HEK293 (cell line): ENCODE results near the gene SF3A1.

Experiments used
- BCL6B ChIP-seq: fragments of 450-650 bp; formaldehyde crosslinking; IDR thresholded peaks from 2 replicates; pipeline ENCODE4 v1.5.1; 2017; ENCODE audit warnings: missing biosample characterization, missing genetic modification characterization
- GFI1B ChIP-seq: fragments of 450-650 bp; formaldehyde crosslinking; IDR thresholded peaks from 2 replicates; pipeline ENCODE4 v1.5.1; 2016; ENCODE audit warnings: missing biosample characterization, missing genetic modification characterization
- GLI2 ChIP-seq: fragments of 450-650 bp; formaldehyde crosslinking; IDR thresholded peaks from 2 replicates; pipeline ENCODE4; 2017; ENCODE audit warnings: missing biosample characterization, missing genetic modification characterization, low read depth, borderline replicate concordance
- PRDM2 ChIP-seq: fragments of 450-650 bp; formaldehyde crosslinking; IDR thresholded peaks from 2 replicates; pipeline ENCODE4 v1.5.1; 2016; ENCODE audit warnings: missing biosample characterization, missing genetic modification characterization, borderline replicate concordance
- TRIM28 ChIP-seq: IDR thresholded peaks from 2 replicates; pipeline ENCODE4 v1.6.1; 2011; ENCODE audit warnings: low read length, control low read depth, borderline replicate concordance
- YY1 ChIP-seq: fragments of 450-650 bp; formaldehyde crosslinking; IDR thresholded peaks from 2 replicates; pipeline ENCODE4 v1.5.1; 2018; ENCODE audit warnings: missing biosample characterization, missing genetic modification characterization
- YY2 ChIP-seq: fragments of 450-650 bp; formaldehyde crosslinking; IDR thresholded peaks from 2 replicates; pipeline ENCODE4 v1.5.1; 2016; ENCODE audit warnings: missing biosample characterization, missing genetic modification characterization
- ZBTB49 ChIP-seq: fragments of 450-650 bp; formaldehyde crosslinking; IDR thresholded peaks from 2 replicates; pipeline ENCODE4 v1.5.1; 2016; ENCODE audit warnings: missing biosample characterization, missing genetic modification characterization, low read depth
- ZFP69B ChIP-seq: fragments of 450-650 bp; formaldehyde crosslinking; IDR thresholded peaks from 2 replicates; pipeline ENCODE4 v1.5.1; 2016; ENCODE audit warnings: missing biosample characterization, missing genetic modification characterization
- ZNF10 ChIP-seq: fragments of 450-650 bp; formaldehyde crosslinking; IDR thresholded peaks from 2 replicates; pipeline ENCODE4 v1.5.1; 2017; ENCODE audit warnings: missing biosample characterization, missing genetic modification characterization
- ZNF132 ChIP-seq: fragments of 450-650 bp; formaldehyde crosslinking; IDR thresholded peaks from 2 replicates; pipeline ENCODE4 v1.5.1; 2017; ENCODE audit warnings: missing biosample characterization, missing genetic modification characterization, borderline replicate concordance
- ZNF140 ChIP-seq: fragments of 450-650 bp; formaldehyde crosslinking; IDR thresholded peaks from 2 replicates; pipeline ENCODE4 v1.5.1; 2016; ENCODE audit warnings: missing biosample characterization, missing genetic modification characterization
- ZNF169 ChIP-seq: fragments of 450-650 bp; formaldehyde crosslinking; IDR thresholded peaks from 2 replicates; pipeline ENCODE4 v1.5.1; 2016; ENCODE audit warnings: missing biosample characterization, missing genetic modification characterization
- ZNF18 ChIP-seq: fragments of 450-650 bp; formaldehyde crosslinking; IDR thresholded peaks from 2 replicates; pipeline ENCODE4 v1.5.1; 2016; ENCODE audit warnings: missing biosample characterization, missing genetic modification characterization
- ZNF19 ChIP-seq: fragments of 450-650 bp; formaldehyde crosslinking; IDR thresholded peaks from 2 replicates; pipeline ENCODE4; 2016; ENCODE audit warnings: missing biosample characterization, missing genetic modification characterization, low read depth
- ZNF2 ChIP-seq: fragments of 450-650 bp; formaldehyde crosslinking; IDR thresholded peaks from 2 replicates; pipeline ENCODE4 v1.5.1; 2016; ENCODE audit warnings: missing biosample characterization, missing genetic modification characterization
- ZNF211 ChIP-seq: fragments of 450-650 bp; formaldehyde crosslinking; IDR thresholded peaks from 2 replicates; pipeline ENCODE4 v1.5.1; 2016; ENCODE audit warnings: low read depth, missing biosample characterization, missing genetic modification characterization
- ZNF239 ChIP-seq: fragments of 450-650 bp; formaldehyde crosslinking; IDR thresholded peaks from 2 replicates; pipeline ENCODE4 v1.5.1; 2016; ENCODE audit warnings: missing biosample characterization, missing genetic modification characterization
- ZNF248 ChIP-seq: fragments of 450-650 bp; formaldehyde crosslinking; IDR thresholded peaks from 2 replicates; pipeline ENCODE4 v1.5.1; 2017; ENCODE audit warnings: missing biosample characterization, missing genetic modification characterization
- ZNF266 ChIP-seq: fragments of 450-650 bp; formaldehyde crosslinking; IDR thresholded peaks from 2 replicates; pipeline ENCODE4 v1.5.1; 2016; ENCODE audit warnings: missing biosample characterization, missing genetic modification characterization, low read depth
- ZNF423 ChIP-seq: fragments of 450-650 bp; formaldehyde crosslinking; IDR thresholded peaks from 2 replicates; pipeline ENCODE4 v1.5.1; 2016; ENCODE audit warnings: missing biosample characterization, missing genetic modification characterization
- ZNF521 ChIP-seq: fragments of 450-650 bp; formaldehyde crosslinking; IDR thresholded peaks from 2 replicates; pipeline ENCODE4 v1.5.1; 2017; ENCODE audit warnings: missing biosample characterization, mild to moderate bottlenecking, missing genetic modification characterization
- ZNF544 ChIP-seq: fragments of 450-650 bp; formaldehyde crosslinking; IDR thresholded peaks from 2 replicates; pipeline ENCODE4 v1.5.0; 2017; ENCODE audit warnings: missing biosample characterization, missing genetic modification characterization
- ZNF561 ChIP-seq: fragments of 450-650 bp; IDR thresholded peaks from 2 replicates; pipeline ENCODE4 v1.5.1; 2018; ENCODE audit warnings: missing biosample characterization, missing genetic modification characterization, borderline replicate concordance
- ZNF670 ChIP-seq: fragments of 450-650 bp; formaldehyde crosslinking; IDR thresholded peaks from 2 replicates; pipeline ENCODE4 v1.5.1; 2016; ENCODE audit warnings: missing biosample characterization, missing genetic modification characterization, low read depth
- ZNF785 ChIP-seq: fragments of 450-650 bp; formaldehyde crosslinking; IDR thresholded peaks from 2 replicates; pipeline ENCODE4 v1.5.1; 2016; ENCODE audit warnings: missing biosample characterization, missing genetic modification characterization
- ZNF843 ChIP-seq: fragments of 450-650 bp; formaldehyde crosslinking; IDR thresholded peaks from 2 replicates; pipeline ENCODE4 v1.5.1; 2016; ENCODE audit warnings: missing biosample characterization, missing genetic modification characterization
- TF ChIP-seq, protein P1 (sequence below): fragments of 450-650 bp; formaldehyde crosslinking; IDR thresholded peaks from 2 replicates; pipeline ENCODE4 v1.5.1; 2016; ENCODE audit warnings: missing biosample characterization, missing genetic modification characterization

SF3A1 gene

GRCh38 chr22:30396871-30397655, 40.4 kb upstream of the SF3A1 start, which contains the start of gene SEC14L2 (continued):
- TF ChIP-seq PRDM2 (tag by site-specific recombination) (no peak), ZNF544 (tag by site-specific recombination) (no peak), ZFP69B (tag by site-specific recombination) (no peak), YY2 (tag by site-specific recombination) (no peak), ZNF670 (tag by site-specific recombination) (no peak), ZNF2 (tag by site-specific recombination) (no peak), BCL6B (no peak), ZNF169 (tag by site-specific recombination) (no peak), YY1 (no peak), ZNF18 (tag by site-specific recombination) (no peak), GLI2 (tag by site-specific recombination) (no peak), ZNF19 (tag by site-specific recombination) (no peak), TRIM28 (no peak), ZNF266 (tag by site-specific recombination) (no peak), ZNF140 (tag by site-specific recombination) (no peak), ZNF10 (tag by site-specific recombination) (no peak), ZNF521 (tag by site-specific recombination) (no peak), ZNF132 (tag by site-specific recombination) (no peak), ZNF248 (tag by site-specific recombination) (no peak), ZNF561 (tag by site-specific recombination) (no peak), ZBTB49 (no peak), ZNF843 (no peak), ZNF239 (no peak), ZNF423 (tag by site-specific recombination) (no peak), ZNF785 (tag by site-specific recombination) (no peak), GFI1B (tag by site-specific recombination) (no peak), ZNF211 (tag by site-specific recombination) (no peak)
- TF ChIP-seq, protein P1, sequence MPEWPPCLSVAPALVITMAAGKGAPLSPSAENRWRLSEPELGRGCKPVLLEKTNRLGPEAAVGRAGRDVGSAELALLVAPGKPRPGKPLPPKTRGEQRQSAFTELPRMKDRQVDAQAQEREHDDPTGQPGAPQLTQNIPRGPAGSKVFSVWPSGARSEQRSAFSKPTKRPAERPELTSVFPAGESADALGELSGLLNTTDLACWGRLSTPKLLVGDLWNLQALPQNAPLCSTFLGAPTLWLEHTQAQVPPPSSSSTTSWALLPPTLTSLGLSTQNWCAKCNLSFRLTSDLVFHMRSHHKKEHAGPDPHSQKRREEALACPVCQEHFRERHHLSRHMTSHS: no peak
